Upper lobe of right lung (tissue), 1 donor: Measurements from ENCODE around the gene GRID1. TPM values are rescaled to one million over a fixed set of nuclear protein-coding genes. Genes with fewer than 3 reads are reported as not detected.

Experiments
- ATAC-seq: fragments of 200-7000 bp; cut with Tn5 transposase; one replicate; pipeline ENCODE4 v1.9.1; 2020; ENCODE audit warnings: mild to moderate bottlenecking, moderate library complexity
- DNase-seq: peaks from one replicate; pipeline ENCODE4 v3.0.0-alpha.2; 2020
- H3K27ac ChIP-seq: fragments of 200-600 bp; one replicate; pipeline ENCODE4 v1.8.0; 2022
- H3K27me3 ChIP-seq: fragments of 200-600 bp; one replicate; pipeline ENCODE4 v1.8.0; 2022; ENCODE audit warnings: mild to moderate bottlenecking
- H3K36me3 ChIP-seq: fragments of 200-600 bp; one replicate; pipeline ENCODE4 v1.8.0; 2022
- H3K4me1 ChIP-seq: fragments of 200-600 bp; one replicate; pipeline ENCODE4 v1.8.0; 2022
- H3K4me3 ChIP-seq: fragments of 200-600 bp; one replicate; pipeline ENCODE4 v1.8.0; 2022; ENCODE audit warnings: mild to moderate bottlenecking
- H3K9me3 ChIP-seq: fragments of 200-600 bp; one replicate; pipeline ENCODE4 v1.8.0; 2022
- CTCF ChIP-seq: fragments of 200-600 bp; IDR thresholded peaks from one replicate; pipeline ENCODE4 v1.8.0; 2022; ENCODE audit warnings: antibody characterized with exemption
- intact Hi-C: fragments of 100-400 bp; cut with DNase I; formaldehyde crosslinking; loops from one replicate; pipeline ENCODE4 v1.11.0; 2022
- total RNA-seq: library from RNA; stranded (reverse); fragmentation: NEBNext Ultra II Directional; extraction: Animal tissue kit (Norgen Biotek cat#: 25700); gene quantifications from one replicate; pipeline ENCODE4 v1.2.1, GENCODE V29; 2021
- donor health status: DM: no; HTN: yes; CAD: no; lungs with severe emphysema.

GRID1 gene
- total RNA-seq, 1 donor from 2014 or later = 3.0 TPM

DNA sequence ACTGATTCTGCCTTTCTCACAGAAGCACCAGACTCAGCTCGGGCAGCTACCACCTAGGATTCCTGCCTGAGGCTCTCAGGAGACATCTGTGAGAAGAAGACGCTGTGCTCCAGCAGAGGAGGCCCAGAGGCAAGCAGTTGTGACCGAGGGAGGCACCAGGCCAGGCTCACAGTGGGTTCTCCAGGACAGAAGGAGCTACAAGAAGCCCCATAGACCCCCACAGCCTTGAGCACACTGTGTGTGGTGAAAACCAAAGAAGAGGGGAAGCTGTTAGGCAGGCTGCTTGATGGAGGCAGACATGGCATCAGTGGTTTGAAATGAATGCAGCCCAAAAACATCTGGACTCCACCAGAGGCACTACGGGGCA, 198.8 kb downstream of the GRID1 start:
- no peak for TF ChIP-seq CTCF
- no peak for DNase-seq

GRCh38 chr10:86167121-86167761, 199.4 kb downstream of the GRID1 start:
- Histone ChIP-seq H3K4me1 (no peaks in the 10 kb centered on the region), H3K27ac (no peak overlapping the region), H3K9me3 (no peaks in the 10 kb centered on the region), H3K27me3 (no peaks in the 10 kb centered on the region), H3K4me3 (no peak overlapping the region), H3K36me3 (no peaks in the 10 kb centered on the region)
- DNase-seq = peak; percentile 45
- intact Hi-C loops = no loop called here
- ATAC-seq = no peak
- TF ChIP-seq CTCF = no peak

More for the DNA sequence above, 198.8 kb downstream of the GRID1 start:
- no peaks in the 10 kb centered on the region for H3K4me1 ChIP-seq
- no peaks in the 10 kb centered on the region for H3K9me3 ChIP-seq
- H3K4me3 ChIP-seq = no peak overlapping the region
- no peak overlapping the region for H3K27ac ChIP-seq
- no peak for ATAC-seq
- H3K36me3 ChIP-seq = no peaks in the 10 kb centered on the region
- intact Hi-C loops = no loop called here
- no peaks in the 10 kb centered on the region for H3K27me3 ChIP-seq

DNA sequence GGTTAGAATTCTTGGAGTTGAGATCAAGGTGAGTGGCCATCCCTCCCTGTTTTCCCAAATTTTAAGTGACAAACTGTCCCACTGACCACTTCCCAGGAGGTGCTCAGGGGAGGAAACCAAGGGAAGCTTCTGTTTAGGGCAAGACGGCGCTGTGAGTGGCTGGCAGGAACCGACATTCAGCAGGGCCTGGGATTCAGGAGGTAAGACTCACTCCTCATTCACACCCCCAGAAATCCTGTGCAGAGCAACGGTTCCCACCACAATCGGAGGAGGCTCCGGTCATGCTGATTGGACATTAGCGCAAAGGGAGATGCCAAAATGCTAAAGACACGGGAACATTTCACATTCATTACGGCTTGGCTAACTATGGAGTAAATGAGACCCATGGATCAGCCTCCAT, 200.9 kb downstream of the GRID1 start:
- peak; percentile 33 for DNase-seq
- intact Hi-C loops = no loop called here

DNA sequence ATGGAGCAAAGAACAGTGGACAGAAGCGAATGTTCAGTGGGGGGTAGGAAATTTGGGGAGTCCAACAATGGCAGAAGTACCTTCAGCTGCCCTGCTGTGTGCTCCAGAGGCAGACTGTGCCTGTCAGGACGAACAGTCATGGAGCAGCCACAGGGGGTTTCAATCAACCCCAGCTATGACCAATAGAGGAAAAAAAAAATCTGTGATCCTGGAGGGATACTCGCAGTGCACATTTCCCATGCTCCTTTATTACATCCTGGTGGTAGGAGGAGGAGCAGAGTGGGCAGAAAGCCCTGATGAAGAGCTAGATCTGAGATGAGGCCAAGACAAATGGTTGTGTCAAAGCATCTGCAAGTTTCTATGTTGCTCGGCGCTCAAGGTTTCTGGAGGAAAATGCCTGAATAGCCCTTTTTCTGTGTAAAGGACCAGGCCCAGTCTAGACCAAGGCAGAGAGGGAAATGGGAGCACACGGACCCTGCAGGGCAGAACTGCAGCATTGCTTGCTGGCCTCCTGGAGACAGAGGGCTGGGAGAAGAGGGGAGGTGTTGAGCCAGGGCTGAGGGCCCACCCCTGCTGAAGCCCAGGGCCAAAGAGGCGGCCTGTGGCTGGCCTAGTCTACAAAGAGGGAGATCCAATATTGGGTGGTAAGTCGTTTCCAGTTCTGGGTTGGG, 201.5 kb downstream of the GRID1 start:
- H3K27ac ChIP-seq = no peak overlapping the region
- TF ChIP-seq CTCF = no peak
- intact Hi-C loops = no loop called here

More for the DNA sequence above, 200.9 kb downstream of the GRID1 start:
- H3K36me3 ChIP-seq = no peaks in the 10 kb centered on the region
- no peak for TF ChIP-seq CTCF
- H3K9me3 ChIP-seq = no peaks in the 10 kb centered on the region
- H3K27ac ChIP-seq = no peak overlapping the region
- no peaks in the 10 kb centered on the region for H3K27me3 ChIP-seq
- no peaks in the 10 kb centered on the region for H3K4me1 ChIP-seq
- H3K4me3 ChIP-seq = no peak overlapping the region
- no peak for ATAC-seq

DNA sequence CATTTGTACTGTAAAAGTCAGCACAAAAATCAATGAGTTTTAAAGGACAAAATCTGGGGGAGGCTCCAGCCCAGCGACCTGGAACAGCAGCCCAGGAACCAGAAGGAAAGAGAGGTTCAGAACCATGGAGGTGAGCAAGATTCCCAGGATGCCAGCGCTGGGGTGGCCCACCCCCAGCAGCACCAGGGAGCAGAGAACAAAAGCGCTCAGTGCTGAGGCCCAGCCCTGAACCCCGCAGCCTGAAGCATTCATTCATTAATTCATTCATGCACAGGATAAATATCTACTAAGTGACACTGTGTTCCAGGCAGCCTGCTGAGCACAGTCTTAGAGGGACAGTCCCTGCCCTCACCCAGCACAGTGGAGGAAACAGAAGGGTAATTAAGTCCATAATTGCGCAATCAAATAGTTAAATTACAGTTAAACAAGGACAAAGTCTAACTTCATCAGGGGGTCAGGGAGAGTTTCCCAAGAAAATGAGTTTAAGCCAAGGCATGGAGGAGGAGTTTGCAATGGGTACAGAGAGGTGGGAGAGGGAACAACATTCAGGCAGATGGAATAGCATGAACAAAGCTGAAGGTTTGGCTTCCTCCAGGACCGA, 202.3 kb downstream of the GRID1 start:
- H3K9me3 ChIP-seq = no peaks in the 10 kb centered on the region
- TF ChIP-seq CTCF = no peak
- H3K27ac ChIP-seq = no peak overlapping the region
- intact Hi-C loops = no loop called here
- H3K4me3 ChIP-seq = no peak overlapping the region
- no peaks in the 10 kb centered on the region for H3K27me3 ChIP-seq
- ATAC-seq = no peak
- no peaks in the 10 kb centered on the region for H3K36me3 ChIP-seq
- DNase-seq = peak; percentile 18
- no peaks in the 10 kb centered on the region for H3K4me1 ChIP-seq

More for the DNA sequence above, 201.5 kb downstream of the GRID1 start:
- Histone ChIP-seq H3K27me3 (no peaks in the 10 kb centered on the region), H3K9me3 (no peaks in the 10 kb centered on the region), H3K4me3 (no peak overlapping the region), H3K4me1 (no peaks in the 10 kb centered on the region), H3K36me3 (no peaks in the 10 kb centered on the region)
- DNase-seq (peak; percentile 32), ATAC-seq (no peak)
